Measurements from ENCODE around the gene DNAJC12.

Gene DNAJC12

GRCh38 chr10:67809107-67809506, 28.9 kb downstream of the DNAJC12 start:
- no peak overlapping the region for H3K4me2 ChIP-seq (ENCODE audit: low read depth, low read length, poor library complexity, severe bottlenecking)
- no peaks in the 10 kb centered on the region for H3K36me3 ChIP-seq (ENCODE audit: insufficient read depth, low read length)
- no peak overlapping the region for H3K4me3 ChIP-seq (ENCODE audit: low read length, poor library complexity, severe bottlenecking)
- H2AFZ ChIP-seq (ENCODE audit: low read length): no peak overlapping the region
- H4K20me1 ChIP-seq (ENCODE audit: insufficient read depth, low read length, poor library complexity, severe bottlenecking): no peaks in the 10 kb centered on the region
- H3K9me2 ChIP-seq (replicated peaks; ENCODE audit: low read depth, low read length): no peaks in the 10 kb centered on the region
- no peaks in the 10 kb centered on the region for H3F3A ChIP-seq (ENCODE audit: low read depth)
- no peaks in the 10 kb centered on the region for H3K9me3 ChIP-seq (ENCODE audit: insufficient read depth, low read depth, low read length)
- H3K79me2 ChIP-seq (ENCODE audit: insufficient read depth, low read length): no peaks in the 10 kb centered on the region
- H3K4me1 ChIP-seq (ENCODE audit: insufficient read depth, low read length, poor library complexity, severe bottlenecking): no peaks in the 10 kb centered on the region
- no peaks in the 10 kb centered on the region for H3K27me3 ChIP-seq (ENCODE audit: insufficient read depth, low read length, poor library complexity, severe bottlenecking)
- H3K9ac ChIP-seq (ENCODE audit: low read depth, low read length, poor library complexity, severe bottlenecking): no peak overlapping the region
- TF ChIP-seq EZH2phosphoT487 (IDR thresholded peaks at IDR 0.05; ENCODE audit: borderline replicate concordance) (no peak), CTCF (conservative IDR thresholded peaks at IDR 0.05; ENCODE audit: low read length) (no peak)

- H3K36me3 ChIP-seq (ENCODE audit: insufficient read depth, low read length): no peaks in the 10 kb centered on the region
- H3F3A ChIP-seq (ENCODE audit: low read depth): no peaks in the 10 kb centered on the region
- H3K9ac ChIP-seq (ENCODE audit: low read depth, low read length, poor library complexity, severe bottlenecking): no peak overlapping the region
- H2AFZ ChIP-seq (ENCODE audit: low read length): no peak overlapping the region
- no peak for TF ChIP-seq CTCF (conservative IDR thresholded peaks at IDR 0.05; ENCODE audit: low read length)
- no peak for TF ChIP-seq EZH2phosphoT487 (IDR thresholded peaks at IDR 0.05; ENCODE audit: borderline replicate concordance)
- H3K27me3 ChIP-seq (ENCODE audit: insufficient read depth, low read length, poor library complexity, severe bottlenecking): no peaks in the 10 kb centered on the region
- H3K9me3 ChIP-seq (ENCODE audit: insufficient read depth, low read depth, low read length): no peaks in the 10 kb centered on the region
- no peak overlapping the region for H3K4me2 ChIP-seq (ENCODE audit: low read depth, low read length, poor library complexity, severe bottlenecking)
- H3K4me3 ChIP-seq (ENCODE audit: low read length, poor library complexity, severe bottlenecking): no peak overlapping the region
- no peaks in the 10 kb centered on the region for H3K79me2 ChIP-seq (ENCODE audit: insufficient read depth, low read length)
- H4K20me1 ChIP-seq (ENCODE audit: insufficient read depth, low read length, poor library complexity, severe bottlenecking): no peaks in the 10 kb centered on the region
- H3K4me1 ChIP-seq (ENCODE audit: insufficient read depth, low read length, poor library complexity, severe bottlenecking): no peaks in the 10 kb centered on the region
- H3K9me2 ChIP-seq (replicated peaks; ENCODE audit: low read depth, low read length): no peaks in the 10 kb centered on the region
Measured at GRCh38 chr10:67808704-67809103, 29.3 kb downstream of the DNAJC12 start.

GRCh38 chr10:67807855-67808456, 30.0 kb downstream of the DNAJC12 start:
- H2AFZ ChIP-seq (ENCODE audit: low read length): no peak overlapping the region
- H3K79me2 ChIP-seq (ENCODE audit: insufficient read depth, low read length): no peaks in the 10 kb centered on the region
- no peak overlapping the region for H3K4me3 ChIP-seq (ENCODE audit: low read length, poor library complexity, severe bottlenecking)
- H4K20me1 ChIP-seq (ENCODE audit: insufficient read depth, low read length, poor library complexity, severe bottlenecking): no peaks in the 10 kb centered on the region
- no peak overlapping the region for H3K9ac ChIP-seq (ENCODE audit: low read depth, low read length, poor library complexity, severe bottlenecking)
- no peaks in the 10 kb centered on the region for H3K36me3 ChIP-seq (ENCODE audit: insufficient read depth, low read length)
- H3K9me3 ChIP-seq (ENCODE audit: insufficient read depth, low read depth, low read length): no peaks in the 10 kb centered on the region
- TF ChIP-seq EZH2phosphoT487 (IDR thresholded peaks at IDR 0.05; ENCODE audit: borderline replicate concordance): no peak
- TF ChIP-seq CTCF (conservative IDR thresholded peaks at IDR 0.05; ENCODE audit: low read length): no peak
- no peaks in the 10 kb centered on the region for H3K27me3 ChIP-seq (ENCODE audit: insufficient read depth, low read length, poor library complexity, severe bottlenecking)
- no peaks in the 10 kb centered on the region for H3K9me2 ChIP-seq (replicated peaks; ENCODE audit: low read depth, low read length)
- H3K4me2 ChIP-seq (ENCODE audit: low read depth, low read length, poor library complexity, severe bottlenecking): no peak overlapping the region
- H3K4me1 ChIP-seq (ENCODE audit: insufficient read depth, low read length, poor library complexity, severe bottlenecking): no peaks in the 10 kb centered on the region
- no peaks in the 10 kb centered on the region for H3F3A ChIP-seq (ENCODE audit: low read depth)

All from Loucy (cell line).